G401.6 (cell line): ENCODE data around the gene FRYL.
"Not testable (repeated sequence)": the region's sequence is repeated elsewhere in the genome, so short reads cannot be mapped to it uniquely, and the experiment has no call there.

Source experiments
- FAIRE-seq: peaks from 2 replicates; lab custom pipeline; 2012; peaks lifted over from hg19 to GRCh38; lab: Jason Lieb, UNC

Gene FRYL

GRCh38 chr4:48779998-48780864 is at the start of gene FRYL:
FRYL (minus strand) TSS chr4:48780279; CDS start chr4:48634410, 145,869 bp downstream.
- FAIRE-seq = peak; percentile 99

GRCh38 chr4:48827622-48828021 is 47.5 kb upstream of the FRYL start:
- no peak for FAIRE-seq

GRCh38 chr4:48821431-48821830 is 41.4 kb upstream of the FRYL start:
- FAIRE-seq = not testable (repeated sequence)

GRCh38 chr4:48816971-48817370 is 36.9 kb upstream of the FRYL start:
- no peak for FAIRE-seq

GRCh38 chr4:48816297-48816696 is 36.2 kb upstream of the FRYL start:
- FAIRE-seq = not testable (repeated sequence)

- FAIRE-seq = no peak
Observed at GRCh38 chr4:48815483-48815882, 35.4 kb upstream of the FRYL start.

- FAIRE-seq = no peak
Observed at GRCh38 chr4:48813964-48814363, 33.9 kb upstream of the FRYL start.

GRCh38 chr4:48812866-48813265 is 32.8 kb upstream of the FRYL start:
- FAIRE-seq = no peak

- no peak for FAIRE-seq
Observed at GRCh38 chr4:48804584-48805301, 24.7 kb upstream of the FRYL start.

- FAIRE-seq = no peak
Observed at GRCh38 chr4:48801016-48801715, 21.1 kb upstream of the FRYL start.

- FAIRE-seq = not testable (repeated sequence)
Observed at GRCh38 chr4:48800155-48800554, 20.1 kb upstream of the FRYL start.

GRCh38 chr4:48799157-48799556 is 19.1 kb upstream of the FRYL start:
- FAIRE-seq = no peak

- FAIRE-seq = no peak
Observed at GRCh38 chr4:48798117-48798516, 18.0 kb upstream of the FRYL start.

GRCh38 chr4:48796927-48797679 is 17.0 kb upstream of the FRYL start:
- no peak for FAIRE-seq

- no peak for FAIRE-seq
Observed at GRCh38 chr4:48796191-48796926, 16.3 kb upstream of the FRYL start.

GRCh38 chr4:48795108-48795507 is 15.0 kb upstream of the FRYL start:
- no peak for FAIRE-seq

GRCh38 chr4:48792348-48793006 is 12.4 kb upstream of the FRYL start:
- FAIRE-seq = no peak

- FAIRE-seq = no peak
Observed at GRCh38 chr4:48791313-48791712, 11.2 kb upstream of the FRYL start.

- FAIRE-seq = no peak
Observed at GRCh38 chr4:48790561-48790960, 10.5 kb upstream of the FRYL start.

- no peak for FAIRE-seq
Observed at GRCh38 chr4:48787056-48787455, 7.0 kb upstream of the FRYL start.

GRCh38 chr4:48786549-48786948 is 6.5 kb upstream of the FRYL start:
- FAIRE-seq = no peak
